Caco-2 (cell line): Measurements from ENCODE around the gene GABRB1. TPM values are rescaled to one million over a fixed set of nuclear protein-coding genes. Genes with fewer than 3 reads are reported as not detected.

Experiments
- BruUV-seq: library from RNA; stranded (reverse); fragments of 400-500 nt; replicated peaks from 2 replicates; lab custom pipeline; 2021; lab: Mats Ljungman, UMichigan
- CTCF ChIA-PET: fragments of 300-600 bp; sonication (Branson Sonifier 250); formaldehyde crosslinking; loops from one replicate; lab custom pipeline; 2022; ENCODE audit warnings: antibody characterized with exemption; lab: Charles Lee
- POLR2A ChIA-PET: fragments of 300-600 bp; sonication (Branson Sonifier 250); formaldehyde crosslinking; loops from one replicate; lab custom pipeline; 2022; ENCODE audit warnings: antibody characterized with exemption; lab: Charles Lee
- DNase-seq, 2 experiments: peaks; one replicate each; pipeline versions ENCODE4 v3.0.0 to v3.0.0-alpha.2; 2020 to 2022
- H3K27me3 ChIP-seq: replicated peaks from 2 replicates; pipeline ENCODE4 v1.6.0; 2011; ENCODE audit warnings: low read length; ENCODE audit not compliant: control insufficient read depth, insufficient read depth
- H3K36me3 ChIP-seq: 2 replicates; pipeline ENCODE4 v1.5.1; 2011; ENCODE audit warnings: low read length; ENCODE audit not compliant: control insufficient read depth, insufficient read depth
- H3K4me1 ChIP-seq: fragments of 250-450 bp; sonication (Bioruptor Pico); 2 replicates; pipeline ENCODE4 v1.5.1; 2020; ENCODE audit warnings: mild to moderate bottlenecking
- H3K4me3 ChIP-seq: 2 replicates; pipeline ENCODE4 v1.5.1; 2011; ENCODE audit warnings: low read depth, mild to moderate bottlenecking, control low read depth, low read length
- H3K9me3 ChIP-seq: fragments of 250-450 bp; sonication (Bioruptor Pico); 2 replicates; pipeline ENCODE4 v1.5.1; 2020; ENCODE audit warnings: mild to moderate bottlenecking, moderate library complexity
- H3K27ac Mint-ChIP-seq: one replicate; pipeline ENCODE4 v1.8.0; 2022; ENCODE audit warnings: mixed read lengths; ENCODE audit not compliant: unreplicated experiment
- H3K27me3 Mint-ChIP-seq: one replicate; pipeline ENCODE4 v1.8.0; 2022; ENCODE audit warnings: mixed read lengths; ENCODE audit not compliant: insufficient read depth, unreplicated experiment
- H3K36me3 Mint-ChIP-seq: one replicate; pipeline ENCODE4 v1.8.0; 2022; ENCODE audit warnings: mild to moderate bottlenecking, mixed read lengths; ENCODE audit not compliant: insufficient read depth, unreplicated experiment
- H3K4me1 Mint-ChIP-seq: one replicate; pipeline ENCODE4 v1.8.0; 2022; ENCODE audit warnings: low read depth, mixed read lengths; ENCODE audit not compliant: unreplicated experiment
- H3K4me3 Mint-ChIP-seq: one replicate; pipeline ENCODE4 v1.8.0; 2022; ENCODE audit warnings: mild to moderate bottlenecking, moderate library complexity, mixed read lengths; ENCODE audit not compliant: unreplicated experiment
- H3K9me3 Mint-ChIP-seq: one replicate; pipeline ENCODE4 v1.8.0; 2022; ENCODE audit warnings: mixed read lengths; ENCODE audit not compliant: unreplicated experiment
- CTCF ChIP-seq, 2 experiments: fragments of 200-600 bp in 1 of 2; IDR thresholded peaks; 1 replicate in 1 of 2; 2 replicates in 1 of 2; pipeline versions ENCODE4 v1.5.1 to v1.8.0; 2011 to 2022; ENCODE audit warnings: antibody characterized with exemption in 1 of 2, control low read depth in 1 of 2, inconsistent platforms in 1 of 2, low read depth in 1 of 2, low read length in 1 of 2, mild to moderate bottlenecking in 1 of 2, moderate library complexity in 1 of 2; ENCODE audit not compliant: insufficient read depth in 1 of 2, severe bottlenecking in 1 of 2, unreplicated experiment in 1 of 2
- intact Hi-C: fragments of 100-400 bp; cut with micrococcal nuclease; formaldehyde crosslinking; loops from one replicate; pipeline ENCODE4 v1.10.0; 2022; ENCODE audit not compliant: unreplicated experiment
- total RNA-seq: library from RNA; stranded (reverse); gene quantifications from 2 replicates; pipeline ENCODE4 v1.2.3, GENCODE V29; 2022

The GABRB1 gene
- total RNA-seq, 1 experiment from 2014 or later, result 10.3 TPM

DNA sequence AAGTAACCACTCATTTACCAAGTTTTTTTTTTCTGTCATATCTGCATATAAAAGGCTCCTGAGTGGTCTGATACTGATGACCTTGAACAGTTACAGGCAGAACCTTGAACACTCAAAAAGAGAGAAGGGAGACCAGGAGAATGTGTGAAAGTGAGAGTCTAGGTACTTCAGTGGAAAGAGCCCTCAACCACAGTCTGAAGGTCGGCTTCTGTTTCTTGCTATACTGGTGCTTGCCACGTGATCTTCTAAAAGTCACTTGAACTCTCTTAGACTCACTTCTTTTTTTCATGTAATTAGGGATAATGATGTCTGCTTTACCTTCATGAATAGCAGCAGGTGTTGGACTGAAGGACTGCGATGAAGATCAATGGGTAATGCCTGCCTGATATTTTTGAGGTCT lies 22.8 kb downstream of the GABRB1 start:
- Mint-ChIP-seq H3K4me1 (no peaks in the 10 kb centered on the region), H3K4me3 (no peak overlapping the region), H3K9me3 (no peaks in the 10 kb centered on the region), H3K36me3 (no peaks in the 10 kb centered on the region), H3K27ac (no peak overlapping the region), H3K27me3 (no peaks in the 10 kb centered on the region)
- intact Hi-C loops, result no loop called here
- Histone ChIP-seq H3K27me3 (no peaks in the 10 kb centered on the region), H3K4me1 (no peaks in the 10 kb centered on the region), H3K9me3 (no peaks in the 10 kb centered on the region), H3K36me3 (no peaks in the 10 kb centered on the region), H3K4me3 (no peak overlapping the region)
- ChIA-PET CTCF (no interaction called here), POLR2A (no interaction called here)
- DNase-seq, result no peak
- BruUV-seq, result no TSS peak
- TF ChIP-seq CTCF (IDR thresholded peaks at IDR 0.05; ENCODE audit: insufficient read depth in 1 of 2, low read depth in 1 of 2, low read length in 1 of 2, severe bottlenecking in 1 of 2, unreplicated experiment in 1 of 2), result no peak

DNA sequence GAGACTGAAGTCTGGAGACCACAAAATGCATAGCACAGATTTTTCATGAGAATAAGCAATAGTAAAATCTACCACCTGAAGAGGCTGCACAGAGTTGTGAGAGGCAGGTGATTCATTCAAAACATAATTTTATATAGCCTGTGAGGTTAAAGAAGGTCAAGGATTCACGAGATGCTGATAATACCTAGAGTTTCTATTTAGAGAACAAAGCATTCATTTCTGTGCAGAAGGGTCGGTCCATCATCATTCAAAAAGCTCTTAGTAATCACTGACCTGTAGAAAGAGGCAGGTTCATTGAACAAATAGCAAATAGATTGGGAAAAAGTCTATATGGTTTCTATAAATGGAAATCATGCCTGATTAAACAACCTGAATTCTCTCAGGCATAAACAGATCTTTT lies 26.6 kb downstream of the GABRB1 start:
- no peak for DNase-seq
- Histone ChIP-seq H3K4me3 (no peak overlapping the region), H3K4me1 (no peaks in the 10 kb centered on the region), H3K36me3 (no peaks in the 10 kb centered on the region), H3K9me3 (no peaks in the 10 kb centered on the region), H3K27me3 (no peaks in the 10 kb centered on the region)
- no peaks in the 10 kb centered on the region for H3K9me3 Mint-ChIP-seq
- TF ChIP-seq CTCF (IDR thresholded peaks at IDR 0.05; ENCODE audit: insufficient read depth in 1 of 2, low read depth in 1 of 2, low read length in 1 of 2, severe bottlenecking in 1 of 2, unreplicated experiment in 1 of 2), result no peak
- ChIA-PET POLR2A (no interaction called here), CTCF (no interaction called here)
- BruUV-seq, result no TSS peak
- no peak overlapping the region for H3K4me3 Mint-ChIP-seq
- no peaks in the 10 kb centered on the region for H3K4me1 Mint-ChIP-seq
- H3K36me3 Mint-ChIP-seq, result no peaks in the 10 kb centered on the region
- intact Hi-C loops, result no loop called here
- no peaks in the 10 kb centered on the region for H3K27me3 Mint-ChIP-seq
- H3K27ac Mint-ChIP-seq, result no peak overlapping the region

DNA sequence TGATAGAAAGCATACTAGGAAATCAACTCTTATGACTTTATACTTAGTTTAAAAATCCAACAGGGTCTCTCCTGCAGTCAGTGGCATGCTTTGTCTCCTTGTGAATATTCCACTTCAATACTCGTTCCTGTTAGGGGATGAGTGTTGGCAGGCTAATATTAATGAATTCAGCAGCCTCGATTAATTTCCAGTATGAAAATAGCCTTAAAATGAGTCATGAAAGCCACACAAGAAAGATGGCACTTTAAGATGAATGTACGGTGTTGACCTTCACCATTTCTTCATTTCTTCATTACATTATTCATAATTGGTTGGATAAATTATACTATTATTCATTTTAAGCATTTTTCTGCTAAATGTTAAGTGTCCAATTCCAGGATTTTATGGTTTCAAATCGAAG lies 29.2 kb downstream of the GABRB1 start:
- no TSS peak for BruUV-seq
- intact Hi-C loops, result no loop called here
- no peak overlapping the region for H3K4me3 Mint-ChIP-seq
- Histone ChIP-seq H3K4me1 (no peaks in the 10 kb centered on the region), H3K9me3 (no peaks in the 10 kb centered on the region), H3K4me3 (no peak overlapping the region), H3K36me3 (no peaks in the 10 kb centered on the region), H3K27me3 (no peaks in the 10 kb centered on the region)
- no peak for DNase-seq
- ChIA-PET POLR2A (no interaction called here), CTCF (no interaction called here)
- H3K9me3 Mint-ChIP-seq, result no peaks in the 10 kb centered on the region
- H3K4me1 Mint-ChIP-seq, result no peaks in the 10 kb centered on the region
- no peak overlapping the region for H3K27ac Mint-ChIP-seq
- no peak for TF ChIP-seq CTCF (IDR thresholded peaks at IDR 0.05; ENCODE audit: insufficient read depth in 1 of 2, low read depth in 1 of 2, low read length in 1 of 2, severe bottlenecking in 1 of 2, unreplicated experiment in 1 of 2)
- no peaks in the 10 kb centered on the region for H3K27me3 Mint-ChIP-seq
- no peaks in the 10 kb centered on the region for H3K36me3 Mint-ChIP-seq
